Transverse colon (tissue), 3 donors: Measurements from ENCODE around the gene GSK3A.

Source experiments
- EP300 ChIP-seq: sonication (generic); formaldehyde crosslinking; IDR thresholded peaks from one replicate; pipeline ENCODE4 v1.6.1; 2017; ENCODE audit warnings: antibody characterized with exemption, low read depth
- TF ChIP-seq, protein P1 (sequence below), 5 experiments: fragments of 200-600 bp in 3 of 5; fragments of 450-650 bp in 2 of 5; sonication (generic) in 3 of 5; IDR thresholded peaks; 1 replicate in 2 of 5; 2 replicates in 3 of 5; pipeline ENCODE4 v1.5.1; 2016 to 2017; ENCODE audit warnings: antibody characterized with exemption in 5 of 5, inconsistent platforms in 3 of 5, mild to moderate bottlenecking in 2 of 5, moderate library complexity in 1 of 5

- TF ChIP-seq, protein P1, sequence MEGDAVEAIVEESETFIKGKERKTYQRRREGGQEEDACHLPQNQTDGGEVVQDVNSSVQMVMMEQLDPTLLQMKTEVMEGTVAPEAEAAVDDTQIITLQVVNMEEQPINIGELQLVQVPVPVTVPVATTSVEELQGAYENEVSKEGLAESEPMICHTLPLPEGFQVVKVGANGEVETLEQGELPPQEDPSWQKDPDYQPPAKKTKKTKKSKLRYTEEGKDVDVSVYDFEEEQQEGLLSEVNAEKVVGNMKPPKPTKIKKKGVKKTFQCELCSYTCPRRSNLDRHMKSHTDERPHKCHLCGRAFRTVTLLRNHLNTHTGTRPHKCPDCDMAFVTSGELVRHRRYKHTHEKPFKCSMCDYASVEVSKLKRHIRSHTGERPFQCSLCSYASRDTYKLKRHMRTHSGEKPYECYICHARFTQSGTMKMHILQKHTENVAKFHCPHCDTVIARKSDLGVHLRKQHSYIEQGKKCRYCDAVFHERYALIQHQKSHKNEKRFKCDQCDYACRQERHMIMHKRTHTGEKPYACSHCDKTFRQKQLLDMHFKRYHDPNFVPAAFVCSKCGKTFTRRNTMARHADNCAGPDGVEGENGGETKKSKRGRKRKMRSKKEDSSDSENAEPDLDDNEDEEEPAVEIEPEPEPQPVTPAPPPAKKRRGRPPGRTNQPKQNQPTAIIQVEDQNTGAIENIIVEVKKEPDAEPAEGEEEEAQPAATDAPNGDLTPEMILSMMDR (IDR thresholded peaks at IDR 0.05), result no peak
- TF ChIP-seq EP300, result no peak
Measured at GRCh38 chr19:42290136-42290522, 47.7 kb upstream of the GSK3A start.
